CD8-positive, alpha-beta memory T cell (primary cell): Measurements from ENCODE around the gene RABL6. TPM values are rescaled to one million over a fixed set of nuclear protein-coding genes. Genes with fewer than 3 reads are reported as not detected.
"Not testable (repeated sequence)": the region's sequence is repeated elsewhere in the genome, so short reads cannot be mapped to it uniquely, and the experiment has no call there.

ENCODE experiments used
- CTCF ChIA-PET: fragments of 350-600 bp; sonication (Branson Sonifier 250); formaldehyde crosslinking; loops from one replicate; lab custom pipeline; 2021; ENCODE audit warnings: antibody characterized with exemption; lab: Charles Lee
- POLR2A ChIA-PET: fragments of 350-600 bp; sonication (Branson Sonifier 250); formaldehyde crosslinking; loops from one replicate; lab custom pipeline; 2021; ENCODE audit warnings: antibody characterized with exemption; lab: Charles Lee
- DNase-seq, 5 donors: peaks; one replicate each; pipeline versions ENCODE4 v3.0.0 to v3.0.0-alpha.2; 2020 to 2022; ENCODE audit warnings: mixed read lengths in 1 of 5
- H3K27ac ChIP-seq: one replicate; pipeline ENCODE4 v1.7.0; 2013; ENCODE audit warnings: low read depth, mild to moderate bottlenecking, low read length, moderate library complexity
- H3K27me3 ChIP-seq: 2 replicates; pipeline ENCODE4 v1.7.0; 2013; ENCODE audit warnings: low read length, mild to moderate bottlenecking; ENCODE audit not compliant: insufficient read depth, poor library complexity, severe bottlenecking
- H3K36me3 ChIP-seq: 2 replicates; pipeline ENCODE4 v1.7.0; 2013; ENCODE audit warnings: mild to moderate bottlenecking, low read length, moderate library complexity; ENCODE audit not compliant: insufficient read depth
- H3K4me1 ChIP-seq: 2 replicates; pipeline ENCODE4 v1.7.0; 2013; ENCODE audit warnings: mild to moderate bottlenecking, low read length, moderate library complexity; ENCODE audit not compliant: insufficient read depth
- H3K4me3 ChIP-seq: 2 replicates; pipeline ENCODE4 v1.7.0; 2013; ENCODE audit warnings: mild to moderate bottlenecking, low read length
- H3K9me3 ChIP-seq: 2 replicates; pipeline ENCODE4 v1.7.0; 2013; ENCODE audit warnings: mild to moderate bottlenecking, low read length
- H3K27ac Mint-ChIP-seq, 8 donors: one replicate each; pipeline ENCODE4 v1.8.0; 2020 to 2021; ENCODE audit warnings: mixed read lengths in 8 of 8, mild to moderate bottlenecking in 6 of 8, inconsistent platforms in 3 of 8, moderate library complexity in 3 of 8
- H3K27me3 Mint-ChIP-seq, 2 donors: one replicate each; pipeline ENCODE4 v1.8.0; 2020 to 2021; ENCODE audit warnings: mixed read lengths in 2 of 2, mild to moderate bottlenecking in 1 of 2, moderate library complexity in 1 of 2
- H3K36me3 Mint-ChIP-seq, 3 donors: one replicate each; pipeline ENCODE4 v1.8.0; 2020 to 2021; ENCODE audit warnings: mixed read lengths in 3 of 3, inconsistent platforms in 1 of 3, mild to moderate bottlenecking in 1 of 3
- H3K4me1 Mint-ChIP-seq, 3 donors: one replicate each; pipeline ENCODE4 v1.8.0; 2020 to 2021; ENCODE audit warnings: mixed read lengths in 3 of 3, inconsistent platforms in 1 of 3, mild to moderate bottlenecking in 1 of 3
- H3K4me3 Mint-ChIP-seq, 7 donors: one replicate each; pipeline ENCODE4 v1.8.0; 2020 to 2021; ENCODE audit warnings: mixed read lengths in 7 of 7, mild to moderate bottlenecking in 6 of 7, moderate library complexity in 4 of 7, inconsistent platforms in 2 of 7
- H3K9me3 Mint-ChIP-seq, 5 donors: one replicate each; pipeline ENCODE4 v1.8.0; 2020 to 2022; ENCODE audit warnings: mixed read lengths in 5 of 5, mild to moderate bottlenecking in 3 of 5, moderate library complexity in 2 of 5, inconsistent platforms in 1 of 5
- polyA plus RNA-seq: library from polyadenylated mRNA; unstranded; fragments of 300-500 nt; fragmentation: Illumina TruSeq; gene quantifications from one replicate; pipeline ENCODE4 v1.2.3, GENCODE V29; 2021
- total RNA-seq, 2 experiments: library from RNA; stranded (reverse); gene quantifications; one replicate each; pipeline ENCODE4 v1.2.3, GENCODE V29; 2021

RABL6 gene
- total and polyA plus RNA-seq, 3 experiments from 2014 or later: 20.9 to 106 (median 98.2) TPM

- H3K9me3 ChIP-seq, H3K27ac ChIP-seq, DNase-seq, H3K27me3 ChIP-seq, H3K36me3 ChIP-seq, H3K4me3 ChIP-seq, H3K9me3 Mint-ChIP-seq: not testable (repeated sequence)
- Mint-ChIP-seq H3K4me1 (peaks cover 8 to 33% (median 20%) of the 10 kb centered on the region in 3 donors), H3K36me3 (peaks cover 0 to 16% (median 0%) of the 10 kb centered on the region in 3 donors), H3K27me3 (peaks cover 11 to 21% of the 10 kb centered on the region in 2 donors), H3K4me3 (peak overlapping the region; percentile 75 to 89 (median 81)), H3K27ac (peak overlapping the region in 7 of 8 donors; percentile 50 to 83 (median 57))
- POLR2A ChIA-PET: interaction anchor here (0.8 to 2.2 kb wide), 4 partner anchors 23 to 156 kb away, joined by 3 to 9 read pairs (median 4); partner anchors contain the start of gene EDF1
- CTCF ChIA-PET: interaction anchor here (0.8 to 4.9 kb wide), 22 partner anchors 8 to 234 kb away, joined by 3 to 45 read pairs (median 8); partner anchors contain the start of genes CLIC3, MAMDC4, NPDC1 and RABL6
- H3K4me1 ChIP-seq: peaks cover 23% of the 10 kb centered on the region
Observed at GRCh38 chr9:136843159-136843800, 35.5 kb downstream of the RABL6 start.

GRCh38 chr9:136843801-136844740 is 36.3 kb downstream of the RABL6 start:
- H3K36me3 Mint-ChIP-seq: peaks cover 0 to 13% (median 0%) of the 10 kb centered on the region in 3 donors
- peaks cover 11 to 24% of the 10 kb centered on the region in 2 donors for H3K27me3 Mint-ChIP-seq
- peaks cover 23% of the 10 kb centered on the region for H3K4me1 ChIP-seq
- peak overlapping the region; percentile 75 to 89 (median 81) for H3K4me3 Mint-ChIP-seq
- DNase-seq: peak; percentile 44 to 78 (median 49)
- not testable (repeated sequence) for H3K36me3 ChIP-seq, H3K27ac ChIP-seq, H3K9me3 Mint-ChIP-seq, H3K4me3 ChIP-seq, H3K27me3 ChIP-seq, H3K9me3 ChIP-seq
- POLR2A ChIA-PET: interaction anchor here (1.1 to 2.2 kb wide), 2 partner anchors 42 to 44 kb away, joined by 4 to 9 read pairs; no protein-coding TSS in a partner anchor
- CTCF ChIA-PET: interaction anchor here (0.8 to 4.9 kb wide), 13 partner anchors 16 to 191 kb away, joined by 3 to 45 read pairs (median 9); partner anchors contain the start of genes RABL6 and TRAF2
- H3K4me1 Mint-ChIP-seq: peaks cover 8 to 35% (median 21%) of the 10 kb centered on the region in 3 donors
- peak overlapping the region in 6 of 8 donors; percentile 50 to 83 (median 60) for H3K27ac Mint-ChIP-seq

GRCh38 chr9:136844761-136845464 is 37.2 kb downstream of the RABL6 start:
- ChIA-PET POLR2A (interaction anchor here (1.1 kb wide), 1 partner anchor 99 kb away, joined by 3 read pairs; the partner anchor contains the start of gene FBXW5), CTCF (interaction anchor here (0.8 to 4.9 kb wide), 7 partner anchors 21 to 190 kb away, joined by 3 to 45 read pairs (median 4); partner anchors contain the start of gene PAXX)
- Histone ChIP-seq H3K36me3 (no peaks in the 10 kb centered on the region), H3K27me3 (peaks cover 4% of the 10 kb centered on the region), H3K27ac (no peak overlapping the region), H3K9me3 (no peaks in the 10 kb centered on the region), H3K4me1 (peaks cover 26% of the 10 kb centered on the region), H3K4me3 (no peak overlapping the region)
- peaks cover 11 to 27% of the 10 kb centered on the region in 2 donors for H3K27me3 Mint-ChIP-seq
- no peak for DNase-seq
- H3K27ac Mint-ChIP-seq: peak overlapping the region in 2 of 8 donors; percentile 34 to 75
- H3K4me3 Mint-ChIP-seq: peak overlapping the region in 5 of 7 donors; percentile 36 to 66 (median 44)
- peaks cover 0 to 3% (median 0%) of the 10 kb centered on the region in 5 donors for H3K9me3 Mint-ChIP-seq
- peaks cover 0 to 10% (median 0%) of the 10 kb centered on the region in 3 donors for H3K36me3 Mint-ChIP-seq
- H3K4me1 Mint-ChIP-seq: peaks cover 8 to 40% (median 24%) of the 10 kb centered on the region in 3 donors

- H3K4me1 Mint-ChIP-seq: peaks cover 8 to 40% (median 21%) of the 10 kb centered on the region in 3 donors
- Histone ChIP-seq H3K9me3 (no peaks in the 10 kb centered on the region), H3K27me3 (peaks cover 4% of the 10 kb centered on the region), H3K27ac (no peak overlapping the region), H3K4me3 (no peak overlapping the region), H3K36me3 (no peaks in the 10 kb centered on the region), H3K4me1 (peaks cover 32% of the 10 kb centered on the region)
- peak overlapping the region in 2 of 8 donors; percentile 34 to 75 for H3K27ac Mint-ChIP-seq
- POLR2A ChIA-PET: interaction anchor here (1.1 kb wide), 1 partner anchor 99 kb away, joined by 3 read pairs; the partner anchor contains the start of gene FBXW5
- peaks cover 0 to 3% (median 0%) of the 10 kb centered on the region in 5 donors for H3K9me3 Mint-ChIP-seq
- peak overlapping the region in 5 of 7 donors; percentile 36 to 66 (median 44) for H3K4me3 Mint-ChIP-seq
- DNase-seq: no peak
- H3K36me3 Mint-ChIP-seq: peaks cover 0 to 7% (median 0%) of the 10 kb centered on the region in 3 donors
- H3K27me3 Mint-ChIP-seq: peaks cover 11 to 27% of the 10 kb centered on the region in 2 donors
- CTCF ChIA-PET: interaction anchor here (0.8 to 4.9 kb wide), 4 partner anchors 22 to 182 kb away, joined by 3 to 23 read pairs (median 4); partner anchors contain the start of gene PAXX
Observed at GRCh38 chr9:136845465-136846260, 37.9 kb downstream of the RABL6 start.

GRCh38 chr9:136846376-136847087 is 38.8 kb downstream of the RABL6 start:
- Histone ChIP-seq H3K27ac (no peak overlapping the region), H3K27me3 (peaks cover 4% of the 10 kb centered on the region), H3K4me1 (peaks cover 30% of the 10 kb centered on the region), H3K9me3 (no peaks in the 10 kb centered on the region), H3K4me3 (no peak overlapping the region), H3K36me3 (no peaks in the 10 kb centered on the region)
- Mint-ChIP-seq H3K27ac (peak overlapping the region in 1 of 8 donors; percentile 65), H3K4me1 (peaks cover 8 to 40% (median 21%) of the 10 kb centered on the region in 3 donors), H3K27me3 (peaks cover 11 to 27% of the 10 kb centered on the region in 2 donors), H3K4me3 (peak overlapping the region in 5 of 7 donors; percentile 3 to 72 (median 55)), H3K9me3 (peaks cover 0 to 3% (median 0%) of the 10 kb centered on the region in 5 donors), H3K36me3 (peaks cover 0 to 7% (median 0%) of the 10 kb centered on the region in 3 donors)
- POLR2A ChIA-PET: no interaction called here
- CTCF ChIA-PET: interaction anchor here (0.6 to 1.3 kb wide), 2 partner anchors 35 to 189 kb away, joined by 3 read pairs; no protein-coding TSS in a partner anchor
- DNase-seq: no peak

GRCh38 chr9:136847088-136847825 is 39.5 kb downstream of the RABL6 start:
- Histone ChIP-seq H3K4me1 (peaks cover 23% of the 10 kb centered on the region), H3K36me3 (no peaks in the 10 kb centered on the region), H3K4me3 (peak overlapping the region; percentile 74), H3K27me3 (peaks cover 4% of the 10 kb centered on the region), H3K27ac (peak overlapping the region; percentile 81), H3K9me3 (no peaks in the 10 kb centered on the region)
- H3K27me3 Mint-ChIP-seq: peaks cover 11 to 27% of the 10 kb centered on the region in 2 donors
- DNase-seq: no peak
- H3K4me3 Mint-ChIP-seq: peak overlapping the region; percentile 80 to 92 (median 89)
- peaks cover 0 to 3% (median 0%) of the 10 kb centered on the region in 5 donors for H3K9me3 Mint-ChIP-seq
- CTCF ChIA-PET: interaction anchor here (0.6 to 1.3 kb wide), 4 partner anchors 34 to 239 kb away, joined by 3 to 4 read pairs (median 3); partner anchors contain the start of gene MAN1B1
- H3K4me1 Mint-ChIP-seq: peaks cover 5 to 37% (median 18%) of the 10 kb centered on the region in 3 donors
- H3K36me3 Mint-ChIP-seq: peaks cover 0 to 5% (median 0%) of the 10 kb centered on the region in 3 donors
- H3K27ac Mint-ChIP-seq: peak overlapping the region in 6 of 8 donors; percentile 61 to 88 (median 84)
- POLR2A ChIA-PET: no interaction called here
